Epithelial cell of esophagus (primary cell): ENCODE results near the gene RPTOR.

ENCODE experiments used
- DNase-seq: peaks from one replicate; pipeline ENCODE4 v3.0.0; 2010; ENCODE audit warnings: low read depth
- H3K4me3 ChIP-seq: 2 replicates; pipeline ENCODE4 v1.5.1; 2011; ENCODE audit warnings: mild to moderate bottlenecking, low read length, control low read depth
- TF ChIP-seq, protein P1 (sequence below): IDR thresholded peaks from 2 replicates; pipeline ENCODE4 v1.5.1; 2011; ENCODE audit warnings: low read depth, mild to moderate bottlenecking, low read length, control low read depth, inconsistent platforms; ENCODE audit not compliant: insufficient read depth; ENCODE audit errors: missing control alignments

Gene RPTOR

GRCh38 chr17:80777274-80777673 lies 232.6 kb downstream of the RPTOR start:
- H3K4me3 ChIP-seq: no peak overlapping the region
- TF ChIP-seq, protein P1, sequence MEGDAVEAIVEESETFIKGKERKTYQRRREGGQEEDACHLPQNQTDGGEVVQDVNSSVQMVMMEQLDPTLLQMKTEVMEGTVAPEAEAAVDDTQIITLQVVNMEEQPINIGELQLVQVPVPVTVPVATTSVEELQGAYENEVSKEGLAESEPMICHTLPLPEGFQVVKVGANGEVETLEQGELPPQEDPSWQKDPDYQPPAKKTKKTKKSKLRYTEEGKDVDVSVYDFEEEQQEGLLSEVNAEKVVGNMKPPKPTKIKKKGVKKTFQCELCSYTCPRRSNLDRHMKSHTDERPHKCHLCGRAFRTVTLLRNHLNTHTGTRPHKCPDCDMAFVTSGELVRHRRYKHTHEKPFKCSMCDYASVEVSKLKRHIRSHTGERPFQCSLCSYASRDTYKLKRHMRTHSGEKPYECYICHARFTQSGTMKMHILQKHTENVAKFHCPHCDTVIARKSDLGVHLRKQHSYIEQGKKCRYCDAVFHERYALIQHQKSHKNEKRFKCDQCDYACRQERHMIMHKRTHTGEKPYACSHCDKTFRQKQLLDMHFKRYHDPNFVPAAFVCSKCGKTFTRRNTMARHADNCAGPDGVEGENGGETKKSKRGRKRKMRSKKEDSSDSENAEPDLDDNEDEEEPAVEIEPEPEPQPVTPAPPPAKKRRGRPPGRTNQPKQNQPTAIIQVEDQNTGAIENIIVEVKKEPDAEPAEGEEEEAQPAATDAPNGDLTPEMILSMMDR: no peak
- DNase-seq: no peak

DNA sequence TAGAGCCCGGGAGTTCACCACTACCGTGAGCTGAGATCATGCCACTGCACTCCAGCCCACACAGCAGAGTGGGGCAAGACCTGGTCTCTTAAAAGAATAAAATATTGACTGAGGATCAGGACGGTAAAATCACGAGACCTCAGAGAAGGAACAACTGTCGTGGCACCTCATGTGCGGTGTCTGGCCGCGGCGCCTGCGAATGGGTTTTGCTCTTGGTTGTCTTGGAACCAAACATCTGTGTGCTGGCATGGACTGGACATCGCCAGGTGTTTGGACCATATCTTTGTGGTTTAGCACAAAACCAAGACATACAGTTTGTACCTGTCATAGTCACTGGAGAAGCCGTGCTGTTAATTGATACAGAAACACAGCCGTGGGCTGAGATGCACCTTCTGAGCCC lies 234.1 kb downstream of the RPTOR start:
- TF ChIP-seq, protein P1: no peak
- DNase-seq: no peak

GRCh38 chr17:80779336-80779735 lies 234.7 kb downstream of the RPTOR start:
- no peak for DNase-seq
- H3K4me3 ChIP-seq: no peak overlapping the region
- TF ChIP-seq, protein P1: no peak

More for the DNA sequence above, 234.1 kb downstream of the RPTOR start:
- H3K4me3 ChIP-seq: no peak overlapping the region

DNA sequence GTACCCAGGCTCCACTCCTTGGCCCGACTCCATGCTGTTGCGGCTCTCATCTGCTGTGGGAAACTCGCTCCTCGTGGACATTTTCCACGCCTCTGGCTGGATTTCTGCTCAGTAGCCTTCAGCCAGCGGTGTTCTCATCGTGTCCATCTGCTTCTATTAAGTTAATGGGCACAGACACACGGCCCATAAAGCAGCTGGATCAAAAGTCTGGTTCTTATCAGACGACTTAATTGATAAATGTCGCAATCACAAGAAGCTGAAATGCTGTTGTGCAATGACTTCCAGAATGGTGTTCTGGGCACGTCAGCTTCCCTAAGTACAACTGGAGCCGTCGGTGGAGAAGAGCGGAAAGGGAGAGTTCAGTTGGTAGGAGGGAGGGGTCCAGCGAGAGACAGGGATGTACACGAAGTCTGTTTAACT lies 235.3 kb downstream of the RPTOR start:
- no peak overlapping the region for H3K4me3 ChIP-seq
- DNase-seq: no peak
- TF ChIP-seq, protein P1: no peak

DNA sequence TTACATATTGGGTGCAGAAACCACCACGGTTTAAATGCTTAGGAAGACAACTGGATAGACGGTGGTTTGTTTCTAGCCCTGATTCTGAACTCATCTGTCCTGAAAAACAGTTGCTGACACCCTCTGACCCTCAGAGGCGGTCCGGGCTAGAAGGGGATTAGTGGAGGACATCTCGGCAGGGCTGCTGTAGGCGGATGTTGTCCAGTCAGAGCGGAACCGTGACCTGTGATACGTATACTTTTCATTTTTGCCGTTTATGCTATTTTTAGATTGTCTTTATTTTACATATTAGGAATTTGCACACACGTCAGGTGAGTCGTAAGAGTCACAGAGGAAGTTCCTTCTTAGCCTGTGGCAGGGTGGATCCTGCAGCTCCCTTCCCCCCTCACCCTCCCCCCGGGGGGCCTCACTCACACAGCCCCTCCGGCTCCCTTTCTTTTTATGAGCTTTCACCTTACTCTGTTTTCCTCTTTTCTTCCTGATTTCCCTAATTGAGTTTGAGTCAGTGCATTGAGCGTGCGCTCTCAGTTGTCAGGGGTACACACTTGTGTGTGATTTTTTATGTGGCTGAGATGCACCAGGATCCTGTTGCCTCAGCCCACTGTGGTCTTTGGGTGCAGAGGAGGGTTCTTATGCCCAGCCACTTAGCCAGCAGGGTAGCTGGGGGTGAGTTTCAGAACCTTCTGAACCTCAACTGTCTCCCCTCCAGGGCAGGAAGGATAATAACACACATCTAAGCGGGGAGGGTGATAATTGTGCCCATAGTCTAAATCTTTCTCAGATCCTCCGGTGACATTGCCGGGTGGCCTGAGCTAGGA lies 236.0 kb downstream of the RPTOR start:
- TF ChIP-seq, protein P1: no peak
- DNase-seq: no peak
- H3K4me3 ChIP-seq: no peak overlapping the region

DNA sequence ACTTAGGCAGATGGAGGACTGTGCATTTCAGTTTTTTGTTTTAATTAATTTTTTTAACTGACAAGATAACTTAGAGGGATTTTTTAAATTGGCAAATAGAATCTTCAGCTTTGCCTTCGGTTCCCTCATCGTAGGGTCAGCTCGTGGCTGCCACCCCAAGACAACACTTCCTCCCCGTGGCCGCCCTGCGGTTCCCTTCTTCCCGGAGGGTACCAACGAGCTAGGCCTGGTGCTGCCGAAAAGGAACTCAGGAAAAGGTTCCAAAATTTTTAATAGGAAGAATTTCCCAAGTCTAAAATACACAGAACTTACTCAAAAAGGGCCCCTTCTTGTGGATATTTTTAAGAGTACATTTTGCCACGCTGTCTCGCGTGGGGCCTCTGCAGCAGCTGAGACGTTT lies 236.6 kb downstream of the RPTOR start:
- TF ChIP-seq, protein P1: no peak
- H3K4me3 ChIP-seq: no peak overlapping the region
- no peak for DNase-seq

GRCh38 chr17:80781807-80782277 lies 237.2 kb downstream of the RPTOR start:
- TF ChIP-seq, protein P1: no peak
- H3K4me3 ChIP-seq: no peak overlapping the region
- DNase-seq: no peak
